HUES48 (cell line): Measurements from ENCODE around the gene CCL26.

ENCODE experiments used
- H3K27ac ChIP-seq: one replicate; pipeline ENCODE4 v1.7.0; 2013; ENCODE audit warnings: low read depth, low read length, inconsistent platforms
- H3K27me3 ChIP-seq: 2 replicates; pipeline ENCODE4 v1.6.1; 2013; ENCODE audit warnings: mild to moderate bottlenecking, low read length; ENCODE audit not compliant: control insufficient read depth, insufficient read depth
- H3K36me3 ChIP-seq: 2 replicates; pipeline ENCODE4 v1.6.1; 2013; ENCODE audit warnings: low read length; ENCODE audit not compliant: control insufficient read depth, insufficient read depth
- H3K4me1 ChIP-seq: 2 replicates; pipeline ENCODE4 v1.6.1; 2013; ENCODE audit warnings: mild to moderate bottlenecking, low read length; ENCODE audit not compliant: control insufficient read depth, insufficient read depth
- H3K4me3 ChIP-seq: 2 replicates; pipeline ENCODE4 v1.5.1; 2013; ENCODE audit warnings: mild to moderate bottlenecking, low read depth, low read length
- H3K9ac ChIP-seq: 2 replicates; pipeline ENCODE4 v1.6.1; 2013; ENCODE audit warnings: mild to moderate bottlenecking, low read depth, low read length, moderate library complexity
- H3K9me3 ChIP-seq: 2 replicates; pipeline ENCODE4 v1.6.1; 2013; ENCODE audit warnings: low read length; ENCODE audit not compliant: control insufficient read depth, insufficient read depth

Gene CCL26

GRCh38 chr7:75809396-75809795 is 37.4 kb upstream of the CCL26 start:
- Histone ChIP-seq H3K9me3 (peaks cover 3% of the 10 kb centered on the region; the same call in 1 of the 2 replicates), H3K9ac (no peak overlapping the region), H3K27ac (no peak overlapping the region), H3K27me3 (no peaks in the 10 kb centered on the region), H3K4me1 (0 out of 2 replicates have a peak, but pooled peaks cover 4% of the 10 kb centered on the region), H3K36me3 (no peaks in the 10 kb centered on the region), H3K4me3 (no peak overlapping the region)

- H3K4me3 ChIP-seq: no peak overlapping the region
- H3K9ac ChIP-seq: no peak overlapping the region
- H3K9me3 ChIP-seq: peaks cover 3% of the 10 kb centered on the region; the same call in 1 of the 2 replicates
- H3K27ac ChIP-seq: no peak overlapping the region
- H3K27me3 ChIP-seq: no peaks in the 10 kb centered on the region
- 0 out of 2 replicates have a peak, but pooled peaks cover 4% of the 10 kb centered on the region for H3K4me1 ChIP-seq
- H3K36me3 ChIP-seq: no peaks in the 10 kb centered on the region
Observed at GRCh38 chr7:75808106-75808505, 36.1 kb upstream of the CCL26 start.

- Histone ChIP-seq H3K4me1 (0 out of 2 replicates have a peak, but pooled peaks cover 4% of the 10 kb centered on the region), H3K9me3 (peaks cover 3% of the 10 kb centered on the region; the same call in 1 of the 2 replicates), H3K4me3 (no peak overlapping the region), H3K27me3 (no peaks in the 10 kb centered on the region), H3K27ac (no peak overlapping the region), H3K9ac (no peak overlapping the region), H3K36me3 (no peaks in the 10 kb centered on the region)
Observed at GRCh38 chr7:75807452-75807851, 35.4 kb upstream of the CCL26 start.

GRCh38 chr7:75806560-75807307 is 34.7 kb upstream of the CCL26 start:
- Histone ChIP-seq H3K4me1 (0 out of 2 replicates have a peak, but pooled peaks cover 4% of the 10 kb centered on the region), H3K27ac (no peak overlapping the region), H3K9me3 (peaks cover 3% of the 10 kb centered on the region; the same call in 1 of the 2 replicates), H3K27me3 (no peaks in the 10 kb centered on the region), H3K4me3 (no peak overlapping the region), H3K36me3 (no peaks in the 10 kb centered on the region), H3K9ac (no peak overlapping the region)

- H3K9me3 ChIP-seq: peaks cover 3% of the 10 kb centered on the region; the same call in 1 of the 2 replicates
- H3K4me1 ChIP-seq: 0 out of 2 replicates have a peak, but pooled peaks cover 4% of the 10 kb centered on the region
- H3K4me3 ChIP-seq: no peak overlapping the region
- H3K9ac ChIP-seq: no peak overlapping the region
- H3K27me3 ChIP-seq: no peaks in the 10 kb centered on the region
- no peak overlapping the region for H3K27ac ChIP-seq
- no peaks in the 10 kb centered on the region for H3K36me3 ChIP-seq
Observed at GRCh38 chr7:75804705-75805104, 32.7 kb upstream of the CCL26 start.

- H3K36me3 ChIP-seq: no peaks in the 10 kb centered on the region
- peaks cover 3% of the 10 kb centered on the region; the same call in 1 of the 2 replicates for H3K9me3 ChIP-seq
- H3K4me3 ChIP-seq: no peak overlapping the region
- H3K4me1 ChIP-seq: 0 out of 2 replicates have a peak, but pooled peaks cover 4% of the 10 kb centered on the region
- H3K9ac ChIP-seq: no peak overlapping the region
- H3K27ac ChIP-seq: no peak overlapping the region
- no peaks in the 10 kb centered on the region for H3K27me3 ChIP-seq
Observed at GRCh38 chr7:75804004-75804403, 32.0 kb upstream of the CCL26 start.

- Histone ChIP-seq H3K27me3 (no peaks in the 10 kb centered on the region), H3K36me3 (no peaks in the 10 kb centered on the region), H3K9me3 (peaks cover 3% of the 10 kb centered on the region; the same call in 1 of the 2 replicates), H3K9ac (no peak overlapping the region), H3K4me1 (0 out of 2 replicates have a peak, but pooled peaks cover 4% of the 10 kb centered on the region), H3K4me3 (no peak overlapping the region), H3K27ac (no peak overlapping the region)
Observed at GRCh38 chr7:75802552-75802821, 30.5 kb upstream of the CCL26 start.

GRCh38 chr7:75798770-75799169 is 26.8 kb upstream of the CCL26 start:
- H3K27ac ChIP-seq: no peak overlapping the region
- H3K4me3 ChIP-seq: no peak overlapping the region
- H3K36me3 ChIP-seq: no peaks in the 10 kb centered on the region
- no peaks in the 10 kb centered on the region for H3K27me3 ChIP-seq
- H3K4me1 ChIP-seq: no peaks in the 10 kb centered on the region; the same call in 1 of the 2 replicates
- H3K9me3 ChIP-seq: no peaks in the 10 kb centered on the region
- no peak overlapping the region for H3K9ac ChIP-seq

GRCh38 chr7:75796420-75796819 is 24.4 kb upstream of the CCL26 start:
- no peak overlapping the region for H3K9ac ChIP-seq
- H3K4me3 ChIP-seq: no peak overlapping the region
- H3K36me3 ChIP-seq: no peaks in the 10 kb centered on the region
- no peaks in the 10 kb centered on the region; the same call in 1 of the 2 replicates for H3K4me1 ChIP-seq
- H3K27ac ChIP-seq: no peak overlapping the region
- H3K27me3 ChIP-seq: no peaks in the 10 kb centered on the region
- no peaks in the 10 kb centered on the region for H3K9me3 ChIP-seq

- Histone ChIP-seq H3K9ac (no peak overlapping the region), H3K4me3 (no peak overlapping the region), H3K36me3 (no peaks in the 10 kb centered on the region), H3K9me3 (no peaks in the 10 kb centered on the region), H3K27ac (no peak overlapping the region), H3K27me3 (no peaks in the 10 kb centered on the region), H3K4me1 (no peaks in the 10 kb centered on the region; the same call in 1 of the 2 replicates)
Observed at GRCh38 chr7:75795831-75796285, 23.8 kb upstream of the CCL26 start.

- Histone ChIP-seq H3K4me3 (no peak overlapping the region), H3K36me3 (no peaks in the 10 kb centered on the region), H3K27me3 (no peaks in the 10 kb centered on the region), H3K9ac (no peak overlapping the region), H3K9me3 (no peaks in the 10 kb centered on the region), H3K27ac (no peak overlapping the region), H3K4me1 (peaks cover 2% of the 10 kb centered on the region)
Observed at GRCh38 chr7:75793676-75794075, 21.7 kb upstream of the CCL26 start.
